ENCODE measurements around the gene PLPP7. TPM values are rescaled to one million over a fixed set of nuclear protein-coding genes. Genes with fewer than 3 reads are reported as not detected.

PLPP7 gene
- total RNA-seq, 1 donor: 16.3 TPM

DNA sequence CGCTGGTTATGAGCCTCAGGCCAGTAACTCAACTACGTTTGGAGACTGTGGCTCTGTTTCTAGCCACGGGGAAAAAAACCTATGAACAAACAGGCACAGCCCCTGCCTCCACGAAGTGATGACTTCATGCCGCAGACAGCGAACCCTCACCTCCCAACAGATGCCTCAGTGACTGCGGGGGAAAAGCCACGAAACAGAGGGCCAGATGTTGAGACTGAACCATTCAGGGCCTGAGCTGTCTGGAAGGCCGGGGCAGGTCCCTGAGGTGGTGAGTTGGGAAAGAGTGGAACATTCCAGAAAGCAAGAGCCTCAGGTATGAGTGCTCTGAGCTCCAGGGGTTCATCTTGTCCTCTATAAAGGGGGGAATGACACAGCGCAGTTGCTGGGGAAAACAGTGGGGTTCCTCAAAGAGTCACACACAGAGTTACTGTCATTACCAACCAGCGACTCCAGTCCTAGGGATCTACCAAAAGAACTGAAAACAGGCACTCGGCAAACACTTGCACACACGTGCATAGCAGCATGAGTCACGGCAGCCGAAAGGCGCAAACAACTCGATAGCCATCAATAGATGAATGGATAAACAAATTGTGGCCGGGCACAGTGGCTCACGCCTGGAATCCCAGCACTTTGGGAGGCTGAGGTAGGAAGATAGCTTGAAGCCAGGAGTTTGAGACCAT lies 15.3 kb downstream of the PLPP7 start:
- Histone ChIP-seq H3K79me2 (ENCODE audit: insufficient read depth, low read length) (no peaks in the 10 kb centered on the region), H3K4me3 (ENCODE audit: insufficient read depth, low read length) (no peak overlapping the region), H3K4me1 (ENCODE audit: insufficient read depth, low read length) (no peaks in the 10 kb centered on the region), H4K20me1 (ENCODE audit: insufficient read depth, low read length) (peaks cover 17% of the 10 kb centered on the region), H3K27ac (ENCODE audit: low read depth, low read length) (no peak overlapping the region), H3K36me3 (ENCODE audit: insufficient read depth, low read length) (no peaks in the 10 kb centered on the region), H3K4me2 (ENCODE audit: insufficient read depth, low read length) (no peak overlapping the region), H3K27me3 (ENCODE audit: insufficient read depth, low read length) (no peaks in the 10 kb centered on the region), H2AFZ (ENCODE audit: low read length) (no peak overlapping the region), H3K9me3 (ENCODE audit: low read depth, low read length) (no peaks in the 10 kb centered on the region)
- no peak for TF ChIP-seq CTCF (IDR thresholded peaks at IDR 0.05; ENCODE audit: extremely low read depth, low read depth, low read length)
- peak; percentile 22 for DNase-seq (ENCODE audit: insufficient read length, low spot score, missing footprints)

DNA sequence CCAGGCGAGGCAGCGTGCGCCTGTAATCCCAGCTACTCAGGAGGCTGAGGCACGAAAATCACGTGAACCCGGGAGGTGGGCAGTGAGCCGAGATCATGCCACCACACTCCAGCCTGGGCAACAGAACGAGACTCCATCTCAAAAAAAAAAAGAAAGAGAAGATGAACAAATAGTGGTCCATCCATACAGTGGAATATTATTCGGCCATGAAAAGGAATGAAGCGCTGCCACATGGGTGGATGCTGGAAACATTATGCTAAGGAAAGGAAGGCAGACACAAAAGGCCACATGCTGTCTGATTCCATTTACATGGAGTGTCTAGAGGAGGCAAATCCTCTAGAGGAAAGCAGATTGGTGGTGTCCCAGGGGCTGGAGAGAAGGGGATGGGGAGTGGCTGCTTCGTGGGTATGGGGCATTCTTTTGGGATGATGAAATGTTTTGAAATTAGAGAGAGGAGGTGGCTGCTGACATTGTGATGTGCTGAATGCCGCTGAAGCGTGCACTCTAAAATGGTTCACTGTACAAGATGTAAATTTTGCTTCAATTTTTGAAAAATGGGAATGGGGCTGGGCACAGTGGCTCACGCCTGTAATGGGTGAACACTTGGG lies 17.0 kb downstream of the PLPP7 start:
- Histone ChIP-seq H3K79me2 (ENCODE audit: insufficient read depth, low read length) (no peaks in the 10 kb centered on the region), H3K4me3 (ENCODE audit: insufficient read depth, low read length) (no peak overlapping the region), H3K4me1 (ENCODE audit: insufficient read depth, low read length) (no peaks in the 10 kb centered on the region), H3K36me3 (ENCODE audit: insufficient read depth, low read length) (no peaks in the 10 kb centered on the region), H4K20me1 (ENCODE audit: insufficient read depth, low read length) (peaks cover 23% of the 10 kb centered on the region), H3K9me3 (ENCODE audit: low read depth, low read length) (no peaks in the 10 kb centered on the region), H3K27ac (ENCODE audit: low read depth, low read length) (no peak overlapping the region), H3K4me2 (ENCODE audit: insufficient read depth, low read length) (no peak overlapping the region), H3K27me3 (ENCODE audit: insufficient read depth, low read length) (no peaks in the 10 kb centered on the region), H2AFZ (ENCODE audit: low read length) (no peak overlapping the region)
- no peak for TF ChIP-seq CTCF (IDR thresholded peaks at IDR 0.05; ENCODE audit: extremely low read depth, low read depth, low read length)
- no peak for DNase-seq (ENCODE audit: insufficient read length, low spot score, missing footprints)

GRCh38 chr9:131307974-131308373 lies 18.5 kb downstream of the PLPP7 start:
- DNase-seq (ENCODE audit: insufficient read length, low spot score, missing footprints): no peak
- Histone ChIP-seq H4K20me1 (ENCODE audit: insufficient read depth, low read length) (peaks cover 23% of the 10 kb centered on the region), H2AFZ (ENCODE audit: low read length) (no peak overlapping the region), H3K4me2 (ENCODE audit: insufficient read depth, low read length) (no peak overlapping the region), H3K27me3 (ENCODE audit: insufficient read depth, low read length) (no peaks in the 10 kb centered on the region), H3K9me3 (ENCODE audit: low read depth, low read length) (no peaks in the 10 kb centered on the region), H3K36me3 (ENCODE audit: insufficient read depth, low read length) (no peaks in the 10 kb centered on the region), H3K4me1 (ENCODE audit: insufficient read depth, low read length) (no peaks in the 10 kb centered on the region), H3K27ac (ENCODE audit: low read depth, low read length) (no peak overlapping the region), H3K4me3 (ENCODE audit: insufficient read depth, low read length) (no peak overlapping the region), H3K79me2 (ENCODE audit: insufficient read depth, low read length) (no peaks in the 10 kb centered on the region)
- no peak for TF ChIP-seq CTCF (IDR thresholded peaks at IDR 0.05; ENCODE audit: extremely low read depth, low read depth, low read length)

DNA sequence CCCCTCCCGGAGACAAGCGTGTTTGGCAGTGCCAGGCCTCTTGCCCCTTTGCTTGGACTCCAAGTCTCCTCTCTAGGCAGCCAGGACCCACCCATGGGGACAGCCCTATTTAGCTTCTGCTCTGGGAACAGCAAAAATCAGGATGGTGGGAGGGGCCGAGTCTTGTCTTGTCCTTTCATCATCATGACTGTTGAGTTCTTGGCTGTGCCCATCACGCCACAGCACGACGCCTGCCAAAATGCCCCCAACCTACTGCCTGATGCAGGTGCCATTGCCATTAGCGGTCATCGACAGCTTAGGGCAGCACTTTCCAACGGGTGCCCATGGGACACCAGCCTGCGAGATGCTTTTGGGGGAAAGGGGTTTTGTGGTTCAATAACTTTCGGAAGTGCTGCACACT lies 18.9 kb downstream of the PLPP7 start:
- no peak for DNase-seq (ENCODE audit: insufficient read length, low spot score, missing footprints)
- Histone ChIP-seq H3K4me2 (ENCODE audit: insufficient read depth, low read length) (no peak overlapping the region), H4K20me1 (ENCODE audit: insufficient read depth, low read length) (peaks cover 21% of the 10 kb centered on the region), H3K27me3 (ENCODE audit: insufficient read depth, low read length) (no peaks in the 10 kb centered on the region), H3K4me1 (ENCODE audit: insufficient read depth, low read length) (no peaks in the 10 kb centered on the region), H3K36me3 (ENCODE audit: insufficient read depth, low read length) (no peaks in the 10 kb centered on the region), H3K9me3 (ENCODE audit: low read depth, low read length) (no peaks in the 10 kb centered on the region), H3K79me2 (ENCODE audit: insufficient read depth, low read length) (no peaks in the 10 kb centered on the region), H2AFZ (ENCODE audit: low read length) (no peak overlapping the region), H3K27ac (ENCODE audit: low read depth, low read length) (no peak overlapping the region), H3K4me3 (ENCODE audit: insufficient read depth, low read length) (no peak overlapping the region)
- no peak for TF ChIP-seq CTCF (IDR thresholded peaks at IDR 0.05; ENCODE audit: extremely low read depth, low read depth, low read length)
